Measurements from ENCODE around the gene B3GNT5. TPM values are rescaled to one million over a fixed set of nuclear protein-coding genes. Genes with fewer than 3 reads are reported as not detected.

Gene B3GNT5
- total and polyA plus RNA-seq, 9 of the 15 experiments (the other 6 are each of a cell fraction or from before 2014, with no cell fraction given): 8.8 to 23.8 (median 14.4) TPM

- Histone ChIP-seq H3K36me3 (ENCODE audit: control insufficient read depth, insufficient read depth, low read length) (no peaks in the 10 kb centered on the region), H3K4me1 (replicated peaks in 1 of 2; ENCODE audit: control insufficient read depth in 2 of 2, insufficient read depth in 2 of 2, low read length in 2 of 2) (no peaks in the 10 kb centered on the region; a peak in 2 of 5 replicates), H4K20me1 (replicated peaks; ENCODE audit: control insufficient read depth, insufficient read depth, low read length) (no peaks in the 10 kb centered on the region), H3K79me2 (ENCODE audit: control insufficient read depth, insufficient read depth, low read length) (no peaks in the 10 kb centered on the region), H3K9ac (ENCODE audit: insufficient read depth in 1 of 2, low read depth in 2 of 2, low read length in 2 of 2) (no peak overlapping the region), H3K9me1 (ENCODE audit: control insufficient read depth, insufficient read depth, low read length) (no peaks in the 10 kb centered on the region), H3K4me2 (ENCODE audit: insufficient read depth, low read length) (no peak overlapping the region), H3K27me3 (ENCODE audit: control insufficient read depth in 2 of 2, insufficient read depth in 2 of 2, low read length in 2 of 2) (no peaks in the 10 kb centered on the region), H3K27ac (ENCODE audit: extremely low read depth, low read depth, low read length) (no peak overlapping the region), H2AFZ (ENCODE audit: low read depth, low read length) (no peak overlapping the region), H3K4me3 (no peak overlapping the region), H3K9me3 (replicated peaks; ENCODE audit: control insufficient read depth, insufficient read depth, low read depth, low read length) (no peaks in the 10 kb centered on the region)
- in situ Hi-C loops (cut with MboI): no loop called here
- BruUV-seq (replicated peaks): no TSS peak
- POLR2A ChIA-PET: no interaction called here
- TF ChIP-seq HDAC8 (tag; IDR thresholded peaks at IDR 0.05): no peak
- no peak for TF ChIP-seq FOXP1 (CRISPR knock-in tag; IDR thresholded peaks at IDR 0.05)
- no peak for TF ChIP-seq MTA3 (IDR thresholded peaks at IDR 0.05; ENCODE audit: borderline replicate concordance)
- TF ChIP-seq ZBTB8A (IDR thresholded peaks at IDR 0.05; ENCODE audit: partially characterized antibody): no peak
- intact Hi-C loops (cut with micrococcal nuclease): no loop called here
- CTCF ChIA-PET (ENCODE audit: low intra/inter-chr PET ratio): no interaction called here
- no peak for DNase-seq (ENCODE audit: extremely low read depth in 1 of 4, low spot score in 3 of 4)
- no peak for ATAC-seq
- 46% methylated on average over 8 of the region's 8 CpGs for WGBS (ENCODE audit: insufficient coverage, low coverage, missing lambda C conversion rate)
- no peak for FAIRE-seq
Observed at GRCh38 chr3:183281126-183281797, 28.2 kb downstream of the B3GNT5 start.

GRCh38 chr3:183283886-183284285 is 30.8 kb downstream of the B3GNT5 start:
- H3K4me1 ChIP-seq (replicated peaks in 1 of 2; ENCODE audit: control insufficient read depth in 2 of 2, insufficient read depth in 2 of 2, low read length in 2 of 2): peaks cover 0 to 18% of the 10 kb centered on the region in 2 experiments; a peak in 4 of 5 replicates
- no peaks in the 10 kb centered on the region for H3K27me3 ChIP-seq (ENCODE audit: control insufficient read depth in 2 of 2, insufficient read depth in 2 of 2, low read length in 2 of 2)
- H4K20me1 ChIP-seq (replicated peaks; ENCODE audit: control insufficient read depth, insufficient read depth, low read length): no peaks in the 10 kb centered on the region
- in situ Hi-C loops (cut with MboI) (no loop called here), intact Hi-C loops (cut with micrococcal nuclease) (no loop called here)
- no peak overlapping the region for H3K4me3 ChIP-seq
- POLR2A ChIA-PET: interaction anchor here (1.4 to 2.1 kb wide), 3 partner anchors 8 to 19 kb away, joined by 5 to 7 read pairs (median 6); no protein-coding TSS in a partner anchor
- H3K9me1 ChIP-seq (ENCODE audit: control insufficient read depth, insufficient read depth, low read length): no peaks in the 10 kb centered on the region
- 42% methylated on average over 2 of the region's 2 CpGs for WGBS (ENCODE audit: insufficient coverage, low coverage, missing lambda C conversion rate)
- no TSS peak for BruUV-seq (replicated peaks)
- no peak for ATAC-seq
- H3K4me2 ChIP-seq (ENCODE audit: insufficient read depth, low read length): no peak overlapping the region
- no peaks in the 10 kb centered on the region for H3K9me3 ChIP-seq (replicated peaks; ENCODE audit: control insufficient read depth, insufficient read depth, low read depth, low read length)
- 0 out of 3 replicates have a peak, but pooled peaks cover 1% of the 10 kb centered on the region for H3K79me2 ChIP-seq (ENCODE audit: control insufficient read depth, insufficient read depth, low read length)
- H3K9ac ChIP-seq (ENCODE audit: insufficient read depth in 1 of 2, low read depth in 2 of 2, low read length in 2 of 2): no peak overlapping the region
- no peak overlapping the region for H3K27ac ChIP-seq (ENCODE audit: extremely low read depth, low read depth, low read length)
- H3K36me3 ChIP-seq (ENCODE audit: control insufficient read depth, insufficient read depth, low read length): no peaks in the 10 kb centered on the region; the same call in 2 of the 3 replicates
- CTCF ChIA-PET (ENCODE audit: low intra/inter-chr PET ratio): no interaction called here
- no peak for DNase-seq (ENCODE audit: extremely low read depth in 1 of 4, low spot score in 3 of 4)
- H2AFZ ChIP-seq (ENCODE audit: low read depth, low read length): no peak overlapping the region
- no peak for FAIRE-seq
- TF ChIP-seq RERE (CRISPR knock-in tag; IDR thresholded peaks at IDR 0.05; ENCODE audit: borderline replicate concordance) (no peak), ZNF586 (CRISPR knock-in tag; conservative IDR thresholded peaks at IDR 0.05) (no peak), ZNF551 (CRISPR knock-in tag; IDR thresholded peaks at IDR 0.05) (no peak), PHTF2 (CRISPR knock-in tag; IDR thresholded peaks at IDR 0.05) (no peak), PCBP2 (IDR thresholded peaks at IDR 0.05; ENCODE audit: low read depth, low read length, poor library complexity, severe bottlenecking) (no peak), RAD51 (IDR thresholded peaks at IDR 0.05; ENCODE audit: borderline replicate concordance, low read depth) (no peak), RB1 (IDR thresholded peaks at IDR 0.05; ENCODE audit: low read depth) (no peak)
